SK-N-SH (cell line): ENCODE measurements around the gene TRPM3.

Experiments used
- CTCF ChIP-seq: fragments of 200-600 bp; sonication (generic); IDR thresholded peaks from 2 replicates; pipeline ENCODE4 v1.6.1; 2017; ENCODE audit warnings: antibody characterized with exemption, mild to moderate bottlenecking, moderate library complexity
- EZH2phosphoT487 ChIP-seq: fragments of 200-600 bp; sonication (generic); IDR thresholded peaks from 2 replicates; pipeline ENCODE4 v1.6.1; 2017; ENCODE audit warnings: low read depth, mixed run types, mild to moderate bottlenecking, antibody characterized with exemption, moderate library complexity, borderline replicate concordance

- TF ChIP-seq CTCF (no peak), EZH2phosphoT487 (no peak)
Measured at GRCh38 chr9:70795841-70796240, 325.6 kb downstream of the TRPM3 start.
